KMS-11 (cell line): ENCODE measurements around the gene WNT6.

Source experiments
- H2AFZ ChIP-seq: fragments of 200-600 bp; sonication (generic); 2 replicates; pipeline ENCODE4 v1.6.1; 2016; ENCODE audit warnings: antibody characterized with exemption, mixed run types, low read depth
- H3K27ac ChIP-seq: fragments of 200-600 bp; sonication (generic); 2 replicates; pipeline ENCODE4 v1.6.1; 2016; ENCODE audit warnings: mild to moderate bottlenecking, mixed run types
- H3K27me3 ChIP-seq: fragments of 200-600 bp; sonication (generic); 2 replicates; pipeline ENCODE4 v1.6.1; 2017; ENCODE audit warnings: mild to moderate bottlenecking, low read depth, mixed run types, moderate library complexity; ENCODE audit not compliant: insufficient read depth
- H3K36me3 ChIP-seq: fragments of 200-600 bp; sonication (generic); 2 replicates; pipeline ENCODE4 v1.6.1; 2017; ENCODE audit warnings: mild to moderate bottlenecking, mixed run types; ENCODE audit not compliant: insufficient read depth
- H3K4me1 ChIP-seq: fragments of 200-600 bp; sonication (generic); 2 replicates; pipeline ENCODE4 v1.6.1; 2016; ENCODE audit warnings: mild to moderate bottlenecking, low read depth, mixed run types; ENCODE audit not compliant: poor library complexity, severe bottlenecking
- H3K4me2 ChIP-seq: fragments of 200-600 bp; sonication (generic); 2 replicates; pipeline ENCODE4 v1.7.0; 2016; ENCODE audit warnings: mild to moderate bottlenecking, mixed run types
- H3K4me3 ChIP-seq: fragments of 200-600 bp; sonication (generic); IDR thresholded peaks from 2 replicates; pipeline ENCODE4 v1.6.1; 2017; ENCODE audit warnings: low read depth, low read length, mixed read lengths; ENCODE audit not compliant: insufficient read depth
- H3K79me2 ChIP-seq: fragments of 200-600 bp; sonication (generic); 2 replicates; pipeline ENCODE4 v1.6.1; 2016; ENCODE audit warnings: low read depth, mixed run types; ENCODE audit not compliant: insufficient read depth
- H3K9ac ChIP-seq: fragments of 200-600 bp; sonication (generic); 2 replicates; pipeline ENCODE4 v1.6.1; 2016; ENCODE audit warnings: mild to moderate bottlenecking, mixed run types
- H4K20me1 ChIP-seq: fragments of 200-600 bp; sonication (generic); 2 replicates; pipeline ENCODE4 v1.6.1; 2016; ENCODE audit warnings: mild to moderate bottlenecking, mixed run types; ENCODE audit not compliant: insufficient read depth
- CTCF ChIP-seq: fragments of 200-600 bp; sonication (generic); conservative IDR thresholded peaks from 2 replicates; pipeline ENCODE4 v1.6.1; 2017; ENCODE audit warnings: low read depth, mild to moderate bottlenecking, antibody characterized with exemption, low read length, moderate library complexity, mixed read lengths

Gene WNT6

GRCh38 chr2:218890369-218890768 lies 30.8 kb downstream of the WNT6 start:
- Histone ChIP-seq H3K36me3 (no peaks in the 10 kb centered on the region), H4K20me1 (no peaks in the 10 kb centered on the region), H3K4me1 (peaks cover 91% of the 10 kb centered on the region), H3K27me3 (no peaks in the 10 kb centered on the region), H3K79me2 (peaks cover 27% of the 10 kb centered on the region; the same call in 1 of the 2 replicates), H3K4me2 (no peak overlapping the region; the same call in 1 of the 2 replicates), H3K4me3 (no peak overlapping the region), H3K9ac (no peak overlapping the region), H2AFZ (no peak overlapping the region), H3K27ac (no peak overlapping the region)
- TF ChIP-seq CTCF, result no peak

- no peaks in the 10 kb centered on the region for H3K36me3 ChIP-seq
- peak overlapping the region; percentile 96 for H3K4me2 ChIP-seq
- no peak overlapping the region for H3K4me3 ChIP-seq
- no peaks in the 10 kb centered on the region for H3K27me3 ChIP-seq
- H3K79me2 ChIP-seq, result peaks cover 27% of the 10 kb centered on the region; the same call in 1 of the 2 replicates
- no peaks in the 10 kb centered on the region for H4K20me1 ChIP-seq
- H3K4me1 ChIP-seq, result peaks cover 90% of the 10 kb centered on the region
- TF ChIP-seq CTCF, result no peak
- no peak overlapping the region for H2AFZ ChIP-seq
- H3K9ac ChIP-seq, result no peak overlapping the region; the same call in 1 of the 2 replicates
- H3K27ac ChIP-seq, result no peak overlapping the region; the same call in 1 of the 2 replicates
Observed at GRCh38 chr2:218891275-218892135, 31.9 kb downstream of the WNT6 start.

- peak; percentile 45; the same call in 1 of the 2 replicates for TF ChIP-seq CTCF
- peaks cover 82% of the 10 kb centered on the region for H3K4me1 ChIP-seq
- H2AFZ ChIP-seq, result peak overlapping the region; percentile 8; the same call in 1 of the 2 replicates
- peak overlapping the region; percentile 97 for H3K27ac ChIP-seq
- H3K27me3 ChIP-seq, result no peaks in the 10 kb centered on the region
- peaks cover 25% of the 10 kb centered on the region; the same call in 1 of the 2 replicates for H3K79me2 ChIP-seq
- H3K36me3 ChIP-seq, result no peaks in the 10 kb centered on the region
- no peaks in the 10 kb centered on the region for H4K20me1 ChIP-seq
- peak overlapping the region; percentile 80 for H3K9ac ChIP-seq
- peak overlapping the region; percentile 68 for H3K4me3 ChIP-seq
- peak overlapping the region; percentile 96 for H3K4me2 ChIP-seq
Observed at GRCh38 chr2:218892693-218893348, 33.2 kb downstream of the WNT6 start.

GRCh38 chr2:218893349-218894150 lies 33.9 kb downstream of the WNT6 start:
- peaks cover 82% of the 10 kb centered on the region for H3K4me1 ChIP-seq
- H2AFZ ChIP-seq, result no peak overlapping the region
- peak overlapping the region; percentile 80 for H3K9ac ChIP-seq
- peaks cover 24% of the 10 kb centered on the region; the same call in 1 of the 2 replicates for H3K79me2 ChIP-seq
- peak overlapping the region; percentile 97 for H3K27ac ChIP-seq
- peak overlapping the region; percentile 96 for H3K4me2 ChIP-seq
- no peaks in the 10 kb centered on the region for H4K20me1 ChIP-seq
- H3K36me3 ChIP-seq, result no peaks in the 10 kb centered on the region
- H3K27me3 ChIP-seq, result no peaks in the 10 kb centered on the region
- peak overlapping the region; percentile 68 for H3K4me3 ChIP-seq
- TF ChIP-seq CTCF, result no peak
